Caco-2 (cell line): ENCODE results near the gene AP3B1. TPM values are rescaled to one million over a fixed set of nuclear protein-coding genes. Genes with fewer than 3 reads are reported as not detected.

Experiments used
- BruUV-seq: library from RNA; stranded (reverse); fragments of 400-500 nt; replicated peaks from 2 replicates; lab custom pipeline; 2021; lab: Mats Ljungman, UMichigan
- CTCF ChIA-PET: fragments of 300-600 bp; sonication (Branson Sonifier 250); formaldehyde crosslinking; loops from one replicate; lab custom pipeline; 2022; ENCODE audit warnings: antibody characterized with exemption; lab: Charles Lee
- POLR2A ChIA-PET: fragments of 300-600 bp; sonication (Branson Sonifier 250); formaldehyde crosslinking; loops from one replicate; lab custom pipeline; 2022; ENCODE audit warnings: antibody characterized with exemption; lab: Charles Lee
- DNase-seq, 2 experiments: peaks; one replicate each; pipeline versions ENCODE4 v3.0.0 to v3.0.0-alpha.2; 2020 to 2022
- H3K27me3 ChIP-seq: replicated peaks from 2 replicates; pipeline ENCODE4 v1.6.0; 2011; ENCODE audit warnings: low read length; ENCODE audit not compliant: control insufficient read depth, insufficient read depth
- H3K36me3 ChIP-seq: 2 replicates; pipeline ENCODE4 v1.5.1; 2011; ENCODE audit warnings: low read length; ENCODE audit not compliant: control insufficient read depth, insufficient read depth
- H3K4me1 ChIP-seq: fragments of 250-450 bp; sonication (Bioruptor Pico); 2 replicates; pipeline ENCODE4 v1.5.1; 2020; ENCODE audit warnings: mild to moderate bottlenecking
- H3K4me3 ChIP-seq: 2 replicates; pipeline ENCODE4 v1.5.1; 2011; ENCODE audit warnings: low read depth, mild to moderate bottlenecking, control low read depth, low read length
- H3K9me3 ChIP-seq: fragments of 250-450 bp; sonication (Bioruptor Pico); 2 replicates; pipeline ENCODE4 v1.5.1; 2020; ENCODE audit warnings: mild to moderate bottlenecking, moderate library complexity
- H3K27ac Mint-ChIP-seq: one replicate; pipeline ENCODE4 v1.8.0; 2022; ENCODE audit warnings: mixed read lengths; ENCODE audit not compliant: unreplicated experiment
- H3K27me3 Mint-ChIP-seq: one replicate; pipeline ENCODE4 v1.8.0; 2022; ENCODE audit warnings: mixed read lengths; ENCODE audit not compliant: insufficient read depth, unreplicated experiment
- H3K36me3 Mint-ChIP-seq: one replicate; pipeline ENCODE4 v1.8.0; 2022; ENCODE audit warnings: mild to moderate bottlenecking, mixed read lengths; ENCODE audit not compliant: insufficient read depth, unreplicated experiment
- H3K4me1 Mint-ChIP-seq: one replicate; pipeline ENCODE4 v1.8.0; 2022; ENCODE audit warnings: low read depth, mixed read lengths; ENCODE audit not compliant: unreplicated experiment
- H3K4me3 Mint-ChIP-seq: one replicate; pipeline ENCODE4 v1.8.0; 2022; ENCODE audit warnings: mild to moderate bottlenecking, moderate library complexity, mixed read lengths; ENCODE audit not compliant: unreplicated experiment
- H3K9me3 Mint-ChIP-seq: one replicate; pipeline ENCODE4 v1.8.0; 2022; ENCODE audit warnings: mixed read lengths; ENCODE audit not compliant: unreplicated experiment
- intact Hi-C: fragments of 100-400 bp; cut with micrococcal nuclease; formaldehyde crosslinking; loops from one replicate; pipeline ENCODE4 v1.10.0; 2022; ENCODE audit not compliant: unreplicated experiment
- total RNA-seq: library from RNA; stranded (reverse); gene quantifications from 2 replicates; pipeline ENCODE4 v1.2.3, GENCODE V29; 2022
- TF ChIP-seq, protein P1 (sequence below), 2 experiments: fragments of 200-600 bp in 1 of 2; IDR thresholded peaks; 1 replicate in 1 of 2; 2 replicates in 1 of 2; pipeline versions ENCODE4 v1.5.1 to v1.8.0; 2011 to 2022; ENCODE audit warnings: antibody characterized with exemption in 1 of 2, control low read depth in 1 of 2, inconsistent platforms in 1 of 2, low read depth in 1 of 2, low read length in 1 of 2, mild to moderate bottlenecking in 1 of 2, moderate library complexity in 1 of 2; ENCODE audit not compliant: insufficient read depth in 1 of 2, severe bottlenecking in 1 of 2, unreplicated experiment in 1 of 2

The AP3B1 gene
- total RNA-seq, 1 experiment from 2014 or later: 52.7 TPM

DNA sequence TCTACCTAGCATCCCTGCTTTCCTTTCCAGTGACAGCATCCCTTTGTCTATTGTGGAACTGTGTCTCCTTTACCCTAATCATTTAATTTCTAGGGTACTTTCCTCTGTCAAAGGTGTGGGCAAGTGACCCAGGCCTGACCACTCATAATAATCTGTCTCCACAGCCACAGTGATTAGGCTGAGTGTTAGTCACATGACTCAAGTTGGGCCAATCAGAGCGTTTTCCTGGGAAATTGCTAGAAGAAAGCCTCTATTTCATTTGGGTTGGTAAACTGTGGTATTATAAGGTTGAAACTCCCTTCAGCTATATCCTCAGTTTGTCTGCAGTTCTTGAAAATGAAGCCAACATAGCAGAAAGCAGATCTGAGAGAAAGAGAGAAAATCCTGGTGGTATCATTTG, 14.2 kb upstream of the AP3B1 start:
- Mint-ChIP-seq H3K27me3 (peaks cover 5% of the 10 kb centered on the region), H3K36me3 (no peaks in the 10 kb centered on the region), H3K9me3 (no peaks in the 10 kb centered on the region), H3K4me1 (no peaks in the 10 kb centered on the region), H3K27ac (no peak overlapping the region), H3K4me3 (no peak overlapping the region)
- Histone ChIP-seq H3K4me3 (no peak overlapping the region), H3K27me3 (no peaks in the 10 kb centered on the region), H3K36me3 (no peaks in the 10 kb centered on the region), H3K4me1 (no peaks in the 10 kb centered on the region), H3K9me3 (no peaks in the 10 kb centered on the region)
- no peak for DNase-seq
- intact Hi-C loops: no loop called here
- ChIA-PET CTCF (no interaction called here), POLR2A (no interaction called here)
- TF ChIP-seq, protein P1, sequence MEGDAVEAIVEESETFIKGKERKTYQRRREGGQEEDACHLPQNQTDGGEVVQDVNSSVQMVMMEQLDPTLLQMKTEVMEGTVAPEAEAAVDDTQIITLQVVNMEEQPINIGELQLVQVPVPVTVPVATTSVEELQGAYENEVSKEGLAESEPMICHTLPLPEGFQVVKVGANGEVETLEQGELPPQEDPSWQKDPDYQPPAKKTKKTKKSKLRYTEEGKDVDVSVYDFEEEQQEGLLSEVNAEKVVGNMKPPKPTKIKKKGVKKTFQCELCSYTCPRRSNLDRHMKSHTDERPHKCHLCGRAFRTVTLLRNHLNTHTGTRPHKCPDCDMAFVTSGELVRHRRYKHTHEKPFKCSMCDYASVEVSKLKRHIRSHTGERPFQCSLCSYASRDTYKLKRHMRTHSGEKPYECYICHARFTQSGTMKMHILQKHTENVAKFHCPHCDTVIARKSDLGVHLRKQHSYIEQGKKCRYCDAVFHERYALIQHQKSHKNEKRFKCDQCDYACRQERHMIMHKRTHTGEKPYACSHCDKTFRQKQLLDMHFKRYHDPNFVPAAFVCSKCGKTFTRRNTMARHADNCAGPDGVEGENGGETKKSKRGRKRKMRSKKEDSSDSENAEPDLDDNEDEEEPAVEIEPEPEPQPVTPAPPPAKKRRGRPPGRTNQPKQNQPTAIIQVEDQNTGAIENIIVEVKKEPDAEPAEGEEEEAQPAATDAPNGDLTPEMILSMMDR (IDR thresholded peaks at IDR 0.05; ENCODE audit: insufficient read depth in 1 of 2, low read depth in 1 of 2, low read length in 1 of 2, severe bottlenecking in 1 of 2, unreplicated experiment in 1 of 2): no peak
- BruUV-seq: no TSS peak

- intact Hi-C loops: no loop called here
- H3K4me3 Mint-ChIP-seq: no peak overlapping the region
- no peaks in the 10 kb centered on the region for H3K27me3 Mint-ChIP-seq
- H3K36me3 ChIP-seq: no peaks in the 10 kb centered on the region
- H3K36me3 Mint-ChIP-seq: peaks cover under 1% of the 10 kb centered on the region
- TF ChIP-seq, protein P1 (IDR thresholded peaks at IDR 0.05; ENCODE audit: insufficient read depth in 1 of 2, low read depth in 1 of 2, low read length in 1 of 2, severe bottlenecking in 1 of 2, unreplicated experiment in 1 of 2): peak in 1 of 2 experiments; percentile 9
- no TSS peak for BruUV-seq
- ChIA-PET POLR2A (no interaction called here), CTCF (interaction anchor here (0.7 kb wide), 1 partner anchor 142 kb away, joined by 3 read pairs; no protein-coding TSS in a partner anchor)
- peaks cover 5% of the 10 kb centered on the region for H3K4me1 Mint-ChIP-seq
- peaks cover 10% of the 10 kb centered on the region for H3K9me3 Mint-ChIP-seq
- H3K27ac Mint-ChIP-seq: no peak overlapping the region
- DNase-seq: no peak
- H3K9me3 ChIP-seq: no peaks in the 10 kb centered on the region; the same call in 1 of the 2 replicates
- no peak overlapping the region for H3K4me3 ChIP-seq
- H3K27me3 ChIP-seq: no peaks in the 10 kb centered on the region
- H3K4me1 ChIP-seq: no peaks in the 10 kb centered on the region
Measured at GRCh38 chr5:78300464-78301045, 6.1 kb upstream of the AP3B1 start.

DNA sequence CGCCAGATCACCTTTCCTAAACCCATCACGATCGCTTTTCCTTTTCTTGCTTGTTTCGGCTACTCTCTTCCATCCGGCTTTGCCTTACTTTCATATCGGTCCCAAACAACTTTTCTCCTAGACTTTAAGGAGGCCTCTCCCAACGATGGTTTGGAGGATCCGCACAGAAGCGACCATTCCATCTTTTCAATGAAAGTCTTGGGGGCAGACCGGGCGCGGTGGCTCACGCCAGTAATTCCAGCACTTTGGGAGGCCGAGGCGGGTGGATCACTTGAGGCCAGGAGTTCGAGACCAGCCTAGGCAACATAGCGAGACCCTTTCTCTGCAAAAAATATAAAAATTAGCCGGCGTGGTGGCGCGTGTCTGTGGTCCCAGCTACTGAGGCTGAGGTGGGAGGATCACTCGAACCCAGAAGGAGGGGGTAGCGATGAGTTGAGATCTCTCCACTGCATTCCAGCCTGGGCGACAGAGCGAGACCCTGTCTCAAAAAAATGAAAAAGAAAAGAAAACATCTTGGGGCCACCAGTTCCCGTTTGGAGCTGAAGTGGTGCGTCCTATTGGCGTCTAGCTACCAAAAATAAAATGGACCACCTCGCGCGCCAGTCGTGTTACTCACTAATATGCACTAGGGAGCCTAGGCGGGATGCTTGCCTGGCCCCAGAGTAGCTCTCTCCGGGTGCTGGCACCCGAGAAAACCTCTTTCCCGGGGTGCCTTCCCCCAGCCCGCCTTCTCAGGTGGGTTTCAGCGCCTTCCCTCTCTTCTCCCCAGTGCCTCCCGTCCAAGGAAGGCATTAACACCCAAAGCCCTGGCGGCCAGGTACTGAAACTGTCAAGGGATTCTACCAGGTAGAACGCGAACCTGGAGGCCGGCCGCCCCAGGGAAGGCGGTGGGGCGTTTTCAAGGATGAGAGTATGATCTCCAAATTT, 800 bp upstream of the AP3B1 start:
- CTCF ChIA-PET: interaction anchor here (1.0 kb wide), 1 partner anchor 66 kb away, joined by 13 read pairs; the partner anchor contains the start of gene SCAMP1
- BruUV-seq: no TSS peak
- no peaks in the 10 kb centered on the region for H3K9me3 Mint-ChIP-seq

More for the DNA sequence above, 800 bp upstream of the AP3B1 start:
- peak; percentile 81 to 82 for DNase-seq
- TF ChIP-seq, protein P1 (IDR thresholded peaks at IDR 0.05; ENCODE audit: insufficient read depth in 1 of 2, low read depth in 1 of 2, low read length in 1 of 2, severe bottlenecking in 1 of 2, unreplicated experiment in 1 of 2): peak; percentile 47 to 59
- H3K36me3 ChIP-seq: no peaks in the 10 kb centered on the region
- Mint-ChIP-seq H3K4me1 (peaks cover 6% of the 10 kb centered on the region), H3K27me3 (no peaks in the 10 kb centered on the region), H3K27ac (peak overlapping the region; percentile 97), H3K4me3 (peak overlapping the region; percentile 84), H3K36me3 (peaks cover 16% of the 10 kb centered on the region)
- intact Hi-C loops: no loop called here
- peak overlapping the region; percentile 74 for H3K4me3 ChIP-seq
- H3K9me3 ChIP-seq: no peaks in the 10 kb centered on the region
- no peaks in the 10 kb centered on the region for H3K27me3 ChIP-seq
- H3K4me1 ChIP-seq: no peaks in the 10 kb centered on the region
- POLR2A ChIA-PET: interaction anchor here (0.5 to 1.4 kb wide), 6 partner anchors 13 to 238 kb away, joined by 3 to 7 read pairs (median 3); partner anchors contain the start of gene SCAMP1
